ENCODE measurements around the gene EMILIN2. TPM values are rescaled to one million over a fixed set of nuclear protein-coding genes. Genes with fewer than 3 reads are reported as not detected.

The EMILIN2 gene
- total and polyA plus RNA-seq, 2 experiments from 2014 or later: 10.6 to 16.8 TPM

GRCh38 chr18:2910261-2910660 is 63.5 kb downstream of the EMILIN2 start:
- 92% methylated on average over 10 of the region's 10 CpGs for WGBS (ENCODE audit: low lambda C conversion rate, missing lambda C conversion rate)
- no peaks in the 10 kb centered on the region for H3K36me3 ChIP-seq (replicated peaks; ENCODE audit: insufficient read depth, low read depth)

DNA sequence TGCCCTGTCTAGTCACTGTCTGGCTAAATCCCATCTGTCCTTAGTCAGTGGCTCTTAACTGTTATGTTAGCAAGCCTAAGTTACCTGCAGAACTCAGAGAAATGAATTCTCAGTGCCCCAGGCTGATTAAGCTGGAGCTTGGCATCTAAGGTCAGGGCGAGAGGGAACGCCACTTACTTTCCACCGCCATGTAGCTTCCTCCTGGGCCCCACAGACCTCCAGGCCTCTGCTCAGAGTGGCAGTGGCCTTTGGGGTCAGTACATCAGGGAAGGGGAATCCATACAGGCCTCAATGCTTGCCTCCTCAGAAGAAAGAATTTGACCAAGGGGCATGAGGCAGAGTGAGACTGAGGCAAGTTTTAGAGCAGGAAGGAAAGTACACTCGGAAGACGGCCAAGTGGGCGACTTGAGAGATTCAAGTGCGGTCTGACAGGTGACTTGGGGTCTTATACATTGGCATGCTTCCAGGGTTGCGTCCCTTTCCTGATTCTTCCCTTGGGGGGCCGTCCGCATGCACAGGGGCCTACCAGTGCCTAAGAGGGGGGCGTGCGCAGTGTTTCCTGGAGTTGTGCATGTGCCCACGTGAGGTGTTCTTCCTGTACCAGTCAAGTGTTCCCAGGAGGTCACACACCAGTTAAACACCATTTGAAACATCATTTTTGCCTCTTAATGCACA is 64.1 kb downstream of the EMILIN2 start:
- no peaks in the 10 kb centered on the region for H3K27me3 ChIP-seq
- peaks cover 4% of the 10 kb centered on the region for H3K79me2 ChIP-seq
- no peak overlapping the region for H3K4me2 ChIP-seq
- no peaks in the 10 kb centered on the region for H3K9me2 ChIP-seq (replicated peaks; ENCODE audit: insufficient read depth)
- H3K27ac ChIP-seq: no peak overlapping the region
- TF ChIP-seq CTCF (IDR thresholded peaks at IDR 0.05; ENCODE audit: poor library complexity) (no peak), EZH2phosphoT487 (IDR thresholded peaks at IDR 0.05; ENCODE audit: low read depth, severe bottlenecking, unreplicated experiment) (no peak), EZH2 (IDR thresholded peaks at IDR 0.05; ENCODE audit: borderline replicate concordance) (no peak)
- no peaks in the 10 kb centered on the region for H3K36me3 ChIP-seq (replicated peaks; ENCODE audit: insufficient read depth, low read depth)
- H3K4me1 ChIP-seq (ENCODE audit: insufficient read depth): peaks cover 5% of the 10 kb centered on the region
- peaks cover 3% of the 10 kb centered on the region for H4K20me1 ChIP-seq (ENCODE audit: insufficient read depth, poor library complexity, severe bottlenecking)
- H2AFZ ChIP-seq: no peak overlapping the region
- no peak for DNase-seq (ENCODE audit: low spot score)
- WGBS (ENCODE audit: low lambda C conversion rate, missing lambda C conversion rate): 94% methylated on average over 13 of the region's 13 CpGs
- no peaks in the 10 kb centered on the region for H3K9me3 ChIP-seq (ENCODE audit: low read depth)
- no peak overlapping the region for H3K4me3 ChIP-seq

More at GRCh38 chr18:2910261-2910660, 63.5 kb downstream of the EMILIN2 start:
- TF ChIP-seq EZH2 (IDR thresholded peaks at IDR 0.05; ENCODE audit: borderline replicate concordance) (no peak), CTCF (IDR thresholded peaks at IDR 0.05; ENCODE audit: poor library complexity) (no peak), EZH2phosphoT487 (IDR thresholded peaks at IDR 0.05; ENCODE audit: low read depth, severe bottlenecking, unreplicated experiment) (no peak)
- Histone ChIP-seq H3K79me2 (peaks cover 4% of the 10 kb centered on the region), H3K4me1 (ENCODE audit: insufficient read depth) (peaks cover 5% of the 10 kb centered on the region), H3K4me2 (no peak overlapping the region), H3K4me3 (no peak overlapping the region), H2AFZ (no peak overlapping the region), H4K20me1 (ENCODE audit: insufficient read depth, poor library complexity, severe bottlenecking) (peaks cover 3% of the 10 kb centered on the region), H3K27ac (no peak overlapping the region), H3K9me3 (ENCODE audit: low read depth) (no peaks in the 10 kb centered on the region), H3K9me2 (replicated peaks; ENCODE audit: insufficient read depth) (no peaks in the 10 kb centered on the region), H3K27me3 (no peaks in the 10 kb centered on the region)
- DNase-seq (ENCODE audit: low spot score): no peak

GRCh38 chr18:2911533-2911932 is 64.7 kb downstream of the EMILIN2 start:
- no peak overlapping the region for H3K4me2 ChIP-seq
- H3K36me3 ChIP-seq (replicated peaks; ENCODE audit: insufficient read depth, low read depth): no peaks in the 10 kb centered on the region
- H4K20me1 ChIP-seq (ENCODE audit: insufficient read depth, poor library complexity, severe bottlenecking): peaks cover 3% of the 10 kb centered on the region
- no peak for TF ChIP-seq CTCF (IDR thresholded peaks at IDR 0.05; ENCODE audit: poor library complexity)
- no peak for TF ChIP-seq EZH2phosphoT487 (IDR thresholded peaks at IDR 0.05; ENCODE audit: low read depth, severe bottlenecking, unreplicated experiment)
- TF ChIP-seq EZH2 (IDR thresholded peaks at IDR 0.05; ENCODE audit: borderline replicate concordance): no peak
- no peak overlapping the region for H3K27ac ChIP-seq
- no peak overlapping the region for H2AFZ ChIP-seq
- no peaks in the 10 kb centered on the region for H3K9me3 ChIP-seq (ENCODE audit: low read depth)
- WGBS (ENCODE audit: low lambda C conversion rate, missing lambda C conversion rate): 96% methylated on average over 4 of the region's 4 CpGs
- H3K4me3 ChIP-seq: no peak overlapping the region
- no peaks in the 10 kb centered on the region for H3K79me2 ChIP-seq
- H3K9me2 ChIP-seq (replicated peaks; ENCODE audit: insufficient read depth): no peaks in the 10 kb centered on the region
- peaks cover 5% of the 10 kb centered on the region for H3K4me1 ChIP-seq (ENCODE audit: insufficient read depth)
- DNase-seq (ENCODE audit: low spot score): no peak
- no peaks in the 10 kb centered on the region for H3K27me3 ChIP-seq
